K562 (cell line): Measurements from ENCODE around the gene SEC14L5. TPM values are rescaled to one million over a fixed set of nuclear protein-coding genes. Genes with fewer than 3 reads are reported as not detected.

Experiments used
- MCM7 ChIP-seq, 2 experiments: fragments of 450-650 bp; IDR thresholded peaks; 2 replicates each; pipeline ENCODE4 v1.6.1; 2016 to 2018
- RAD21 ChIP-seq, 2 experiments: fragments of 250-450 bp in 1 of 2; fragments of 450-650 bp in 1 of 2; sonication (Bioruptor Pico) in 1 of 2; formaldehyde crosslinking in 1 of 2; IDR thresholded peaks in 1 of 2; conservative IDR thresholded peaks in 1 of 2; 2 replicates each; pipeline versions ENCODE4 v1.4.0 to v1.8.0; 2020 to 2022; ENCODE audit warnings: mild to moderate bottlenecking in 2 of 2, moderate library complexity in 1 of 2
- TFAP4 ChIP-seq: sonication (generic); formaldehyde crosslinking; IDR thresholded peaks from 2 replicates; pipeline ENCODE4 v1.8.0; 2022; ENCODE audit warnings: missing genetic modification reagents, mild to moderate bottlenecking, moderate library complexity, borderline replicate concordance
- polyA plus RNA-seq, 8 experiments: library from polyadenylated mRNA; depleted of rRNA in 4 of 8; stranded (reverse) in 5 of 8; unstranded in 3 of 8; fragments of >200 nt; fragmentation: Nextera tagmentation in 2 of 8; fragmentation: Illumina TruSeq in 1 of 8; extraction: Ambion mirVana in 2 of 8; extraction: Trizol in 1 of 8; gene quantifications; 2 replicates each; pipeline versions ENCODE4 v1.2.1 to v1.2.3, GENCODE V29; 2011 to 2014; ENCODE audit warnings: inconsistent platforms in 1 of 8, missing spikeins in 1 of 8
- total RNA-seq, 7 experiments: library from RNA; depleted of rRNA in 6 of 7; stranded (reverse); fragments of >200 nt in 6 of 7; fragmentation: Illumina TruSeq in 2 of 7; extraction: Trizol in 2 of 7; gene quantifications; 2 replicates each; pipeline versions ENCODE4 v1.2.1 to v1.2.3, GENCODE V29; 2011 to 2021; ENCODE audit warnings: low replicate concordance in 1 of 7
- TF ChIP-seq, protein P1 (sequence below), 3 experiments: fragments of 200-800 bp in 1 of 3; sonication (Bioruptor generic) in 1 of 3; sonication (generic) in 1 of 3; formaldehyde crosslinking in 1 of 3; IDR thresholded peaks; 2 replicates each; pipeline versions ENCODE4 v1.6.1 to v1.8.0; 2016 to 2022; ENCODE audit warnings: mild to moderate bottlenecking in 2 of 3, missing compliant biosample characterization in 2 of 3, missing genetic modification characterization in 2 of 3, missing genetic modification reagents in 1 of 3

Gene SEC14L5
- total and polyA plus RNA-seq, 9 of the 15 experiments (the other 6 are each of a cell fraction or from before 2014, with no cell fraction given) = 0.11 TPM; not detected in 8

DNA sequence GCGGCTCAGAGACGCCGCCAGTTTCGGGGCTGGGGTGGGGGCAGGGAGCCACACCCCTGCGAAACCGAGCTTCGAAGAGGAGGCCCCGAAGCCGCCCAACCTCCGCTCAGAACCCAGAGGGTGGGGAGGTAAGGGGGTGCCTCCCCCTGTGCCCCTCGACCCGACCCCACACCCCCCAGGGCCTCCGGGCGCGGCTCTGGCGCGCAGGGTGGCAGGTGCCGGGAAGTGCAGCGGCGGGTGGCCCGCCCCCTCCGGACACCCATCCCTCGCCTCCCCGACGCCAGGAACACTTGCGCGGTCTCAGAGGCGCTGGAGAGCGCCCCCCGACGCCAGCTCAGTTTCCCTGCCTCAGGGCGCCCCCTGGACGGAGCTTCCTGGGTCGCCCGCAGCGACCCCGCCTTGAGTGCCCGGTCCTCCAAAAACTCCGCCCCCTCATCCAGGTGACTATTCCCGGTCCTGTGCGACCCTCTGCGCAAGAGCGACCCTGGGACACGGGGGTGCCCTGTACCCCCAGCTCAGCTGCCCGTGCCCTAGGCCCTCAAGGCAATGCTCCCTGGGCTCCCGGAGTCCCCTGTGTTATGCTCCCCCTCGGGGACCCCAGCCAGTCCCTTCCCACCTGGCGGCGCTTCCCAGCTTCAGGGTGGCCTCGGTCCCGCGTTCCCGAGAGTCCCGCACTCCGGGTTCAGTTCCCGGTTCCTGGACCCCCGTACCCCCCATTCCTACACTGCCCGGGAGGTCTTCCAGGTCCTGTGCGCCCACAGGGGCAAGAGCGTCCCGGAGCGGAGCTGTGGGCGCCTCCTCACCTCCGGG lies 21.7 kb upstream of the SEC14L5 start (continued):
- 0 out of 2 replicates have a peak, but pooled peaks have one; percentile 21 for TF ChIP-seq TFAP4 (CRISPR knock-in tag)
- no peak for TF ChIP-seq MCM7 (IDR thresholded peaks at IDR 0.05)
- TF ChIP-seq RAD21 (CRISPR knock-in tag; conservative IDR thresholded peaks at IDR 0.05 in 1 of 2, IDR thresholded peaks at IDR 0.05 in 1 of 2) = peak in 1 of 2 experiments; percentile 23; a peak in 2 of 4 replicates
- TF ChIP-seq, protein P1, sequence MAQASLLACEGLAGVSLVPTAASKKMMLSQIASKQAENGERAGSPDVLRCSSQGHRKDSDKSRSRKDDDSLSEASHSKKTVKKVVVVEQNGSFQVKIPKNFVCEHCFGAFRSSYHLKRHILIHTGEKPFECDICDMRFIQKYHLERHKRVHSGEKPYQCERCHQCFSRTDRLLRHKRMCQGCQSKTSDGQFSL (CRISPR knock-in tag; IDR thresholded peaks at IDR 0.05) = 0 out of 2 replicates have a peak, but pooled peaks have one; percentile 35
- TF ChIP-seq, protein P1 (tag; IDR thresholded peaks at IDR 0.05) = no peak
- TF ChIP-seq, all 486 proteins: peak for 6
